H1 (cell line): ENCODE results near the gene UGT1A3. TPM values are rescaled to one million over a fixed set of nuclear protein-coding genes. Genes with fewer than 3 reads are reported as not detected.

Experiments used
- CTCF ChIA-PET: fragments of 300-600 bp; sonication (Branson Sonifier 250); formaldehyde crosslinking; loops from one replicate; lab custom pipeline; 2021; ENCODE audit not compliant: partially characterized antibody; lab: Charles Lee
- POLR2A ChIA-PET: fragments of 300-600 bp; sonication (Branson Sonifier 250); formaldehyde crosslinking; loops from one replicate; lab custom pipeline; 2021; ENCODE audit warnings: inconsistent platforms; ENCODE audit not compliant: partially characterized antibody; lab: Charles Lee
- DNase-seq, 2 experiments: peaks; one replicate each; pipeline versions ENCODE4 v3.0.0 to v3.0.0-alpha.2; 2010 to 2022; ENCODE audit warnings: low spot score in 2 of 2, low read depth in 1 of 2, mixed read lengths in 1 of 2
- FAIRE-seq: peaks from 2 replicates; lab custom pipeline; 2011; peaks lifted over from hg19 to GRCh38; lab: Jason Lieb, UNC
- H2AFZ ChIP-seq: 2 replicates; pipeline ENCODE4 v1.8.1; 2012; ENCODE audit warnings: low read length, inconsistent platforms
- H2AK5ac ChIP-seq: 2 replicates; pipeline ENCODE4 v1.6.1; 2013; ENCODE audit warnings: low read depth, low read length
- H2BK120ac ChIP-seq: replicated peaks from 2 replicates; pipeline ENCODE3; 2013; ENCODE audit warnings: low read depth, low read length, inconsistent platforms
- H2BK12ac ChIP-seq: 2 replicates; pipeline ENCODE4 v1.6.1; 2013; ENCODE audit warnings: low read depth, low read length
- H2BK15ac ChIP-seq: 2 replicates; pipeline ENCODE4 v1.6.1; 2013; ENCODE audit warnings: low read length
- H2BK20ac ChIP-seq: 2 replicates; pipeline ENCODE4 v1.6.1; 2013; ENCODE audit warnings: low read length
- H2BK5ac ChIP-seq: 2 replicates; pipeline ENCODE4 v1.6.1; 2013; ENCODE audit warnings: low read depth, low read length
- H3K14ac ChIP-seq: 2 replicates; pipeline ENCODE4 v1.6.1; 2013; ENCODE audit warnings: inconsistent platforms; ENCODE audit not compliant: insufficient read length
- H3K18ac ChIP-seq: 2 replicates; pipeline ENCODE4 v1.6.1; 2013; ENCODE audit warnings: low read length; ENCODE audit errors: extremely low read depth
- H3K23ac ChIP-seq: 2 replicates; pipeline ENCODE4 v1.6.1; 2013; ENCODE audit warnings: inconsistent platforms; ENCODE audit not compliant: insufficient read length
- H3K23me2 ChIP-seq: 2 replicates; pipeline ENCODE4 v1.6.1; 2013; ENCODE audit warnings: low read depth, low read length
- H3K27ac ChIP-seq: 2 replicates; pipeline ENCODE4 v1.6.1; 2011; ENCODE audit warnings: low read depth, low read length, inconsistent platforms
- H3K27me3 ChIP-seq, 4 experiments: replicated peaks in 1 of 4; 1 replicate in 1 of 4; 2 replicates in 3 of 4; pipeline versions ENCODE4 v1.6.1 to v1.8.1; 2011 to 2013; ENCODE audit warnings: low read length in 3 of 4, mild to moderate bottlenecking in 3 of 4, inconsistent platforms in 2 of 4, mixed read lengths in 2 of 4, moderate library complexity in 1 of 4; ENCODE audit not compliant: control insufficient read depth in 3 of 4, insufficient read depth in 3 of 4; ENCODE audit errors: extremely low read depth in 1 of 4
- H3K36me3 ChIP-seq, 4 experiments: 2 replicates each; pipeline versions ENCODE4 v1.6.1 to v1.8.1; 2011 to 2013; ENCODE audit warnings: mild to moderate bottlenecking in 4 of 4, low read length in 3 of 4, moderate library complexity in 2 of 4, control low read depth in 1 of 4, inconsistent platforms in 1 of 4; ENCODE audit not compliant: insufficient read depth in 4 of 4, control insufficient read depth in 2 of 4
- H3K4ac ChIP-seq: replicated peaks from 2 replicates; pipeline ENCODE3; 2013; ENCODE audit warnings: low read length, low read depth, mixed read lengths, inconsistent platforms; ENCODE audit not compliant: insufficient read length
- H3K4me1 ChIP-seq, 4 experiments: replicated peaks in 1 of 4; 1 replicate in 1 of 4; 2 replicates in 3 of 4; pipeline versions ENCODE4 v1.6.1 to v1.8.1; 2011 to 2013; ENCODE audit warnings: low read length in 3 of 4, inconsistent platforms in 2 of 4, mixed read lengths in 1 of 4; ENCODE audit not compliant: insufficient read depth in 4 of 4, control insufficient read depth in 3 of 4
- H3K4me2 ChIP-seq, 2 experiments: 2 replicates each; pipeline versions ENCODE4 v1.6.1 to v1.8.1; 2011 to 2013; ENCODE audit warnings: low read depth in 2 of 2, low read length in 2 of 2, control low read depth in 1 of 2, inconsistent platforms in 1 of 2, mild to moderate bottlenecking in 1 of 2; ENCODE audit not compliant: insufficient read depth in 1 of 2
- H3K4me3 ChIP-seq, 4 experiments: fragments of 200-600, 300-600 bp in 1 of 4; sonication (generic), shearing (Covaris generic), sonication (Bioruptor Twin) in 1 of 4; 2 replicates each; pipeline versions ENCODE4 v1.5.1 to v1.8.1; 2011 to 2016; ENCODE audit warnings: low read length in 4 of 4, low read depth in 3 of 4, control low read depth in 2 of 4, inconsistent platforms in 2 of 4, mild to moderate bottlenecking in 2 of 4, mixed read lengths in 1 of 4, moderate library complexity in 1 of 4; ENCODE audit not compliant: insufficient read depth in 2 of 4; ENCODE audit errors: extremely low read depth in 1 of 4
- H3K56ac ChIP-seq: replicated peaks from 2 replicates; pipeline ENCODE3; 2013; ENCODE audit warnings: low read depth, mild to moderate bottlenecking, mixed read lengths, low read length, inconsistent platforms; ENCODE audit not compliant: insufficient read length
- H3K79me1 ChIP-seq: 2 replicates; pipeline ENCODE4 v1.6.1; 2013; ENCODE audit warnings: low read depth, low read length, control low read depth
- H3K79me2 ChIP-seq, 2 experiments: 2 replicates each; pipeline versions ENCODE4 v1.6.1 to v1.8.1; 2012 to 2013; ENCODE audit warnings: low read length in 2 of 2, mild to moderate bottlenecking in 2 of 2, inconsistent platforms in 1 of 2; ENCODE audit not compliant: insufficient read depth in 2 of 2, control insufficient read depth in 1 of 2
- H3K9ac ChIP-seq, 4 experiments: replicated peaks in 1 of 4; 1 replicate in 1 of 4; 2 replicates in 3 of 4; pipeline versions ENCODE4 v1.6.1 to v1.8.1; 2011 to 2013; ENCODE audit warnings: low read depth in 3 of 4, low read length in 3 of 4, control low read depth in 2 of 4, mild to moderate bottlenecking in 2 of 4, moderate library complexity in 2 of 4, inconsistent platforms in 1 of 4; ENCODE audit errors: extremely low read depth in 1 of 4
- H3K9me3 ChIP-seq, 2 experiments: 2 replicates each; pipeline versions ENCODE4 v1.6.1 to v1.8.1; 2012 to 2013; ENCODE audit warnings: mild to moderate bottlenecking in 2 of 2, moderate library complexity in 2 of 2, control low read depth in 1 of 2, inconsistent platforms in 1 of 2, low read depth in 1 of 2, low read length in 1 of 2, mixed read lengths in 1 of 2; ENCODE audit not compliant: insufficient read depth in 2 of 2
- H4K20me1 ChIP-seq, 2 experiments: replicated peaks in 1 of 2; 2 replicates each; pipeline versions ENCODE3 to v1.8.1; 2011 to 2013; ENCODE audit warnings: inconsistent platforms in 2 of 2, low read length in 2 of 2, mild to moderate bottlenecking in 1 of 2; ENCODE audit not compliant: insufficient read depth in 2 of 2, control insufficient read depth in 1 of 2
- H4K5ac ChIP-seq: 2 replicates; pipeline ENCODE4 v1.6.1; 2013; ENCODE audit warnings: low read length, low read depth, mixed read lengths, inconsistent platforms; ENCODE audit not compliant: insufficient read length
- H4K8ac ChIP-seq: 2 replicates; pipeline ENCODE4 v1.8.0; 2013; ENCODE audit warnings: mild to moderate bottlenecking, moderate library complexity, low read length, inconsistent platforms; ENCODE audit not compliant: insufficient read depth; ENCODE audit errors: extremely low read depth
- H4K91ac ChIP-seq: replicated peaks from 2 replicates; pipeline ENCODE3; 2013; ENCODE audit warnings: low read length, mixed read lengths, inconsistent platforms; ENCODE audit not compliant: insufficient read length
- BCL11A ChIP-seq, 2 experiments: IDR thresholded peaks; one replicate each; pipeline ENCODE4 v1.6.1; 2011; ENCODE audit warnings: low read depth in 2 of 2, low read length in 2 of 2, mild to moderate bottlenecking in 2 of 2
- CTCF ChIP-seq, 3 experiments: IDR thresholded peaks; 1 replicate in 2 of 3; 2 replicates in 1 of 3; pipeline versions ENCODE4 v1.5.1 to v1.6.1; 2011; ENCODE audit warnings: low read length in 3 of 3, mild to moderate bottlenecking in 3 of 3, inconsistent platforms in 2 of 3, low read depth in 1 of 3, moderate library complexity in 1 of 3; ENCODE audit not compliant: insufficient read depth in 1 of 3; ENCODE audit errors: control extremely low read depth in 1 of 3
- GABPA ChIP-seq: IDR thresholded peaks from 2 replicates; pipeline ENCODE4 v1.6.1; 2011; ENCODE audit warnings: mild to moderate bottlenecking, low read length, moderate library complexity, borderline replicate concordance; ENCODE audit not compliant: insufficient read depth
- GTF2F1 ChIP-seq: IDR thresholded peaks from 2 replicates; pipeline ENCODE4 v1.6.1; 2012; ENCODE audit warnings: low read depth, low read length, improper control_type of control experiment, borderline replicate concordance
- HDAC6 ChIP-seq: IDR thresholded peaks from one replicate; pipeline ENCODE4 v1.7.1; 2012; ENCODE audit warnings: low read depth, mild to moderate bottlenecking, inconsistent platforms, low read length, moderate library complexity
- MAX ChIP-seq: IDR thresholded peaks from 2 replicates; pipeline ENCODE4 v1.6.1; 2012; ENCODE audit warnings: inconsistent platforms
- SAP30 ChIP-seq: fragments of 300-600 bp; sonication (generic); IDR thresholded peaks from 2 replicates; pipeline ENCODE4 v1.7.1; 2012; ENCODE audit warnings: low read length, moderate library complexity, mild to moderate bottlenecking, inconsistent platforms; ENCODE audit not compliant: insufficient read depth, insufficient replicate concordance
- SIX5 ChIP-seq: IDR thresholded peaks from 2 replicates; pipeline ENCODE4 v1.6.1; 2011; ENCODE audit warnings: mild to moderate bottlenecking, low read depth, low read length
- SP1 ChIP-seq: IDR thresholded peaks from 2 replicates; pipeline ENCODE4 v1.6.1; 2011; ENCODE audit warnings: low read depth, low read length
- TAF1 ChIP-seq: IDR thresholded peaks from 2 replicates; pipeline ENCODE4 v1.6.1; 2011; ENCODE audit warnings: mild to moderate bottlenecking, low read depth, low read length
- WGBS, 2 experiments: shearing (Covaris generic) in 1 of 2; methylation state at CpG; one replicate each; pipeline versions ENCODE4 v1.1.6 to v1.1.7; 2013 to 2015; ENCODE audit warnings: low lambda C conversion rate in 2 of 2, mixed read lengths in 2 of 2, inconsistent platforms in 1 of 2, low coverage in 1 of 2, missing lambda C conversion rate in 1 of 2; ENCODE audit not compliant: insufficient replicate concordance in 2 of 2, insufficient coverage in 1 of 2, insufficient read length in 1 of 2; ENCODE audit errors: extremely low coverage in 1 of 2, missing lambda C conversion rate in 1 of 2; 5-methylcytosine and 5-hydroxymethylcytosine counted together
- polyA plus RNA-seq, 7 experiments: library from polyadenylated mRNA; depleted of rRNA in 3 of 7; stranded (reverse) in 5 of 7; unstranded in 2 of 7; fragments of >200 nt in 5 of 7; fragments of 200-250 nt in 2 of 7; gene quantifications; 1 replicate in 5 of 7; 2 replicates in 1 of 7; 4 replicates in 1 of 7; pipeline versions ENCODE4 v1.2.1 to v1.2.3, GENCODE V29; 2011 to 2013; ENCODE audit warnings: missing spikeins in 2 of 7, mixed read lengths in 2 of 7
- total RNA-seq: library from RNA; stranded (reverse); fragmentation: NEBNext Ultra II Directional; extraction: Animal tissue kit (Norgen Biotek cat#: 25700); gene quantifications from 2 replicates; pipeline ENCODE4 v1.2.1, GENCODE V29; 2021

UGT1A3 gene
- total and polyA plus RNA-seq, 2 of the 8 experiments (the other 6 are each of a cell fraction or from before 2014, with no cell fraction given), result not detected

- CTCF ChIA-PET, result interaction anchor here (1.0 kb wide), 2 partner anchors 20 to 849 kb away, joined by 4 read pairs; no protein-coding TSS in a partner anchor
- Histone ChIP-seq H3K23me2 (no peaks in the 10 kb centered on the region), H3K27me3 (no peaks in the 10 kb centered on the region), H3K23ac (no peak overlapping the region), H3K4me1 (no peaks in the 10 kb centered on the region), H4K20me1 (no peaks in the 10 kb centered on the region), H3K27ac (no peak overlapping the region), H3K9me3 (no peaks in the 10 kb centered on the region), H2BK15ac (no peak overlapping the region), H3K4me2 (no peak overlapping the region), H3K79me1 (no peaks in the 10 kb centered on the region), H3K14ac (no peak overlapping the region), H2BK120ac (no peak overlapping the region), H2BK12ac (no peak overlapping the region), H2BK5ac (no peak overlapping the region), H4K91ac (no peak overlapping the region), H2AFZ (no peak overlapping the region), H3K4me3 (no peak overlapping the region), H3K36me3 (no peaks in the 10 kb centered on the region), H3K56ac (no peak overlapping the region), H3K18ac (no peak overlapping the region), H4K8ac (peak overlapping the region; percentile 76), H4K5ac (no peak overlapping the region), H3K79me2 (no peaks in the 10 kb centered on the region), H3K4ac (no peak overlapping the region), H2BK20ac (no peak overlapping the region), H3K9ac (no peak overlapping the region), H2AK5ac (no peak overlapping the region)
- no peak for DNase-seq
- no peak for FAIRE-seq
- WGBS, 2 experiments, result 93% methylated on average over 3 of the region's 3 CpGs; no CpG with 5 or more reads in 1 of the 2 experiments
- POLR2A ChIA-PET, result no interaction called here
- no peak for TF ChIP-seq MAX
- no peak for TF ChIP-seq TAF1
- no peak for TF ChIP-seq BCL11A (IDR thresholded peaks at IDR 0.05; ENCODE audit: low read depth in 2 of 2, low read length in 2 of 2)
- no peak for TF ChIP-seq GABPA
- no peak for TF ChIP-seq SP1
- no peak for TF ChIP-seq HDAC6
- no peak for TF ChIP-seq GTF2F1
- no peak for TF ChIP-seq SAP30
- TF ChIP-seq SIX5, result no peak
- TF ChIP-seq CTCF (IDR thresholded peaks at IDR 0.05; ENCODE audit: control extremely low read depth in 1 of 3, insufficient read depth in 1 of 3, low read depth in 1 of 3, low read length in 3 of 3), result no peak
These were observed 84.6 kb downstream of the UGT1A3 start for GRCh38 chr2:233813236-233814055.
